NCI-H2196 (cell line): ENCODE data around the gene CMAS.

Experiments
- DNase-seq: peaks from one replicate; lab custom pipeline; 2025; ENCODE audit not compliant: unreplicated experiment; lab: John Stamatoyannopoulos, UW

Gene CMAS

DNA sequence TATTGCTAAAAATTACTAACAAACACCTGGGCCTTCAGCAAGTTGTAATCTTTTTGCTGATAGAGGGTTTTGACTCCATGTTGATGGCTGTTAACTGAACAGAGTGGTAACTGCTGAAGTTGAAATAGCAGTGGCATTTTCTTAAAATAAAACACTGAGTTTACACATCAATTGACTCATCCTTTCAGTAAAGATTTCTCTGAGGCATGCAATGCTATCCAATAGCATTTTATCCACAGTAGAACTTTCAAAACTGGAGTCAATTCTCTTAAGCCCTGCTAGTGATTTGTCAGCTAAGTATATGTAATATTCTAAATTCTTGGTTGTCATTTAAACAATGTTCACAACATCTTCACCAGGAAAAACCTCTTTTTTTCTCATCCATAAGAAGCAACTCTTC is 59.5 kb downstream of the CMAS start:
- no peak for DNase-seq

DNA sequence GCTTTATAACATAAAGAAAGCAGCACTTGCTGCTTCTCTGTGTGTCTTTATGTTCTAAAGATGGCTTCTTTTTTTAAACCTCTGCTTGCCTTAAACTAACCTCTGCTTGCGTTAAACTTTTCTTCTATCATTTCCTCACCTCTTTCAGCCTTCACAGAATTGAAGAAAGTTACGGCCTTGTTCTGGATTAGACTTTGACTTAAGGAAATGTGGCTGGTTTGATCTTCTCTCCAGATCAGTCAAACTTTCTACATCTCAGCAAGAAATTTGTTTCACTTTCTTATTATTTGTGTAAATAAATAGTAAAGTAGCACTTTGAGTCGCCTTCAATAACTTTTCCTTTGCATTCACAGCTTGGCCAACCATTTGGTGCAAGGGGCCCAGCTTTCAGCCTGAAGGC is 64.2 kb downstream of the CMAS start:
- no peak for DNase-seq
